ENCODE results near the gene NDUFS4. TPM values are rescaled to one million over a fixed set of nuclear protein-coding genes. Genes with fewer than 3 reads are reported as not detected.
"Not testable (repeated sequence)": the region's sequence is repeated elsewhere in the genome, so short reads cannot be mapped to it uniquely, and the experiment has no call there.

Gene NDUFS4
- total RNA-seq, 1 donor from 2014 or later: 117 TPM

DNA sequence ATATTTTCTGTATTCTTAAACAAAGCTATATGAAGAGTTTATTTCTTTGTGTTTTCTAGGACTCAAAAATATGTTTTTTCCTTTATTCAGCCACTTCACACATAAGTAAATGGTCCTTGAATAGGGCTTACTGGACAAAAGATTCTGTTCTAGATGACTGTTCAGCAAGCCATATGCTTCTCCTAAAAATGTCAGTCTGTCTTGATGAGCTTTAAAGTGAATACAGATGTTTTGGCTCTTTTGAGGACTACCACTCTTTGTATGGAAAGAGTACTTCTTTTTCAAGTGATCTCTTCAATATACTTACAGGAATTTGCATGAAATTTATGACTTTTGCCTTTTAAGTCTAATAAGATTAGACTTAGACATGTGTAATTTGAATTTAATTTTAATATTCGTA, 8.4 kb downstream of the NDUFS4 start:
- no peak for DNase-seq (ENCODE audit: low spot score)
- intact Hi-C loops (cut with DNase I): no loop called here

DNA sequence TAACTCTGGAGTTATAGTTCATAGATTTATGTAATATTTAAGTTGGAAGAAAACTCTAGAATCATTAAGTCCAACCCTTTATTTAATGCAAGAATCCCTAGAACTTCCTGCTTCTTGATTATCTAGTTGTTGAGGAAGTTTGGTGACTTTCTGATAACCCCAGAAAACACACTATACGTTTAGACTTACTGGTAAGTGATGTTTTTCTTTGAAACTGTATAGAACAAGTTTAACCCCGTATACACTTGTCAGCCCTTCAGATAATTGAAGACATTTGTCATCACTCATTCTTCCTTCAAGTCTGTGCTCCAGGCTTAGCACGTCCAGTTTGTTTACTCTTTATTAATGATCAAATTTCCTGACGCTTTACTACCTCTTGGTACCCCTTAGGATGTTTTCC, 9.0 kb downstream of the NDUFS4 start:
- no peak for DNase-seq (ENCODE audit: low spot score)
- intact Hi-C loops (cut with DNase I): no loop called here

- intact Hi-C loops (cut with DNase I): no loop called here
- no peak for DNase-seq (ENCODE audit: low spot score)
Measured at GRCh38 chr5:53571403-53571802, 11.0 kb downstream of the NDUFS4 start.

DNA sequence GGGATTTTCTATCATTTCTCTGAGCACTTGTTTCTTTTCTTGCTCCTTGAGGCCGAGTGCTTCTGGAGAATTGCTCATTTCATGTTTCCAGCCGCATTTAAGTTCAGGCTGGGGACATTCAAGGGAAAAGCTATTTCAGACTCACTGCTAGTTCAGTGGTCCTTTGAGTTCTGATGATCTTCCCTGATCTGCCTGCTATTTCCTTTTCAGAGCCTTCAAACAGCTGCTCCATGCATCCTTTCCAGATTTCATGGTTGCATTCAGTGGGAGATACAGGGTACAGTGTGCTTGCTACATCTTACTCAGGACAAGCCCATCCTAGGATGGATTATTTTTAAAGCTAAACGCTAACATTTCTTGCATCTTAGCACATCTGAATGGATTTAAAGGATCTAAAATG, 14.7 kb downstream of the NDUFS4 start:
- intact Hi-C loops (cut with DNase I): no loop called here
- no peak for DNase-seq (ENCODE audit: low spot score)

GRCh38 chr5:53575831-53576230, 15.4 kb downstream of the NDUFS4 start:
- DNase-seq (ENCODE audit: low spot score): no peak
- intact Hi-C loops (cut with DNase I): no loop called here

GRCh38 chr5:53576674-53577073, 16.2 kb downstream of the NDUFS4 start:
- intact Hi-C loops (cut with DNase I): no loop called here
- no peak for DNase-seq (ENCODE audit: low spot score)

DNA sequence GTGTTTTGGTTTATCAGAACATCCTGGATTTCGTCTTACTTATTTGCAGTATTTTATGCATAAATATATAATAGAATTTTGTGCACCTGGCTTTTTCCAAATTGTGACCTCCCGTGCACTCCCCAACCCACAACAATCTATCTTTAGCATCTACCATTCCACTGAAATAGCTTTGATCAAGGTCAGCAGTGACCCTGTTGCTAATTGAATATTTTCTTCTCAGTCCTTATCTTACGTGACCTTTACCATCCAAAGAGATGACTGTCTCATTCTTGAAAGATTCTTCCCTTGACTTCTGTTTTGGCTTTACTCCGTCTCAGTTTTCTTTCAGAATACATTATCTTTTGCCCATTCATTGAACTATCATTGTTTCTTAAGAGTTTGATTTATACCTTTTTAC, 18.4 kb downstream of the NDUFS4 start:
- intact Hi-C loops (cut with DNase I): no loop called here

DNA sequence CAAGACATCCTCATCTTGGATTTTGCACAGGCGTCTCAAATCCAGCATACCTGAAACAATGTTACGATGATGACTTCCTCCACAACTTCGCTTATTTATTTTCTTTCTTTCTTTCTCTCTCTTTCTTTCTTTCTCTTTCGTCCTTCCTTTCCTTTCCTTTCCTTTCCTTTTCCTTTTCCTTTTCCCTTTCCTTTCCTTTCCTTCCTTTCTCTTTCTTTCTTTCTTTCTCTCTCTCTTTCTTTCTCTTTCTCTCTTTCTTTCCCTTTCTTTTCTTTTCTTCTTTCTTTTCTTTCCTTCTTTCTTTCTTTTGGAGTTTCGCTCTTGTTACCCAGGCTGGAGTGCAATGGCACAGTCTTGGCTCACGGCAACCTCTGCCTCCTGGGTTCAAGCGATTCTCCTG, 20.1 kb downstream of the NDUFS4 start:
- DNase-seq (ENCODE audit: low spot score): no peak
- intact Hi-C loops (cut with DNase I): no loop called here

More for the DNA sequence above, 18.4 kb downstream of the NDUFS4 start:
- no peak for DNase-seq (ENCODE audit: low spot score)

- intact Hi-C loops (cut with DNase I): no loop called here
Measured at GRCh38 chr5:53582225-53582624, 21.8 kb downstream of the NDUFS4 start.

GRCh38 chr5:53590759-53591158, 30.3 kb downstream of the NDUFS4 start:
- no peak for DNase-seq (ENCODE audit: low spot score)
- intact Hi-C loops (cut with DNase I): no loop called here

More at GRCh38 chr5:53582225-53582624, 21.8 kb downstream of the NDUFS4 start:
- no peak for DNase-seq (ENCODE audit: low spot score)

GRCh38 chr5:53594419-53594818, 34.0 kb downstream of the NDUFS4 start:
- intact Hi-C loops (cut with DNase I): no loop called here
- DNase-seq (ENCODE audit: low spot score): no peak

GRCh38 chr5:53597894-53598293, 37.5 kb downstream of the NDUFS4 start:
- no peak for DNase-seq (ENCODE audit: low spot score)
- intact Hi-C loops (cut with DNase I): no loop called here

- intact Hi-C loops (cut with DNase I): no loop called here
- no peak for DNase-seq (ENCODE audit: low spot score)
Measured at GRCh38 chr5:53601570-53601969, 41.1 kb downstream of the NDUFS4 start.

DNA sequence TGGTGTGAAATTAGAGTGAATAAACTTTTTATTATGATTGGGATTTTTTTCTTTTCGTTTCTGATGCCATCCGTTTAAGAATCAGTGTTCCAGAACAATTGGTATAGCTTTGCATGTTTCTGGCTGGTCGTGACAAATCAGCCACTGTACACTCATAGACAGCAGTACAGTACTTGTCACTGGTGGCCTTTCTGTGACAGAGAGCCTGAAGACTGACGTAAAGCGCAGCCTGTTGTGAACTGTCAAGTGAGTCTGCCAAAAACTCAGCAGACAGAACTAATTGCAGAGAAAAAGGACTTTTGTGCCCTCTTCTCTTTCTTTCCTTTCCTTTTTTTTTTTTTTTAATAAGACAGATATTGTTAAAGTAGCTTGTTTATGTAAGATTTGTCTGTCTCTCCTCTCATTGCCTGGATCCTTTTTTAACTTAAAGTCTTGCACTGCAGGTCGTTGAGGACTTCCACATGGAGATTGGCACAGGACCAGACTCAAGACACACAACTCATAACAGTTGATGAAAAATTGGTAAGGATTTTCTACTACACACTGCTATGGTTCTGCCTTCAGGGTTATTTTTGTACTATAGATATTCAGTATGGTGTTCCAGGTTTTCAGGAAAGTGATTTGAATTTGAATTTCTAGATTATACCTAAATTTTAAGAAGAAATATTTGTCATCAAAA, 42.7 kb downstream of the NDUFS4 start:
- intact Hi-C loops (cut with DNase I): no loop called here
- no peak for DNase-seq (ENCODE audit: low spot score)

DNA sequence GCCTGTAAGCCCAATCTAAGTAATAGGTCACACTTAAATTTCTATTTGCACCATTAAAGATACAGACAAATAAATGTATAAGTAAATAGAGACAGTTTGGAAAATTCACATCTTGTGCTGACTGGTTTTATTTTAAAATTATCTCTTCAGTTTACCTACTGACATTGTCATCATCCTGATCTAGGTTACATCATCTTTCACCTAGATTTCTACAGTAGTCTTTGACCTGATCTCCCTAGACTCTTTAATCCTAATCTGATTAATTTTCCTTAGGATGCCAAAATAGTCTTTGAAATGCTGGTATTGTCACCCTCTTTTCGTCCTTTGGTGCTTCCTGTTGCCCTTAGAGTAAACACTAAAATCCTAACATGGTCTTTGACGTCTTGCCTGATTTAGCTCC, 43.9 kb downstream of the NDUFS4 start:
- no peak for DNase-seq (ENCODE audit: low spot score)
- intact Hi-C loops (cut with DNase I): no loop called here

DNA sequence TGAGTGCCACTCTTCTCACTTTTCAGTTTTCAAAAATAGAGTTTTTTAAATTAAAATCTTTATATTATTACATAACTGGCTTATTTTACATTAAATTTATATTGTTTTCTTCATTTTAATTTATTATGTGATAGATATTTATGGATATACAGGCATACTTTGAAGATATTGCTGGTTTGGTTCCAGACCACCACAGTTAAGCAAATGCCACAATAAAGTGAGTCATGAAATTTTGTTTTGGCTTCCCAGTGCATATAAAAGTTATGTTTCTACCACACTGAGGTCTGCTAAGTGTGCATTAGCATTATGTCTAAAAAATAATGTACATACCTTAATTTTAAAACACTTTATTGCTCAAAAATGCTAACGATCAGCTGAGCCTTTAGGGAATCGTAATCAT, 47.4 kb downstream of the NDUFS4 start:
- DNase-seq (ENCODE audit: low spot score): no peak
- intact Hi-C loops (cut with DNase I): no loop called here

DNA sequence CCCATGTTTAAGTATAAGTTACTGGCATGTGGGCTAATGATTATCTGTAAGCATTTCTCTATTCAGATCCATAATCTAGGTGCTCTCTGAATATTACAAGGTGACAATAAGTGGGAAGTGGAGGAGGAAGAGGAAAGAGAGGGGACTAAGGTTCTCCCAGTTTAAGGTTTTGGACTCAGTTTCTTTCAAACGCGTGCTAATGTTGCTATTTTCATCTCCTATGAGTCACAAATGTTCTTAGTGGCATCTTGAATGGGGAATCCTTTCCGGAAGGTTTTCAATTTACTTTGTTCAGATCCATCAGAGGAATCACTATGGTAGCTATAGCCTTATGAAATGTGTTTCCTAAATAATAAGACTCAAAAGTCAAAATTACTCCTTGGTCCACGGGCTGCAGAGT, 48.5 kb downstream of the NDUFS4 start:
- intact Hi-C loops (cut with DNase I); DNase-seq (ENCODE audit: low spot score): not testable (repeated sequence)

GRCh38 chr5:53613061-53613460, 52.6 kb downstream of the NDUFS4 start:
- intact Hi-C loops (cut with DNase I): no loop called here
- DNase-seq (ENCODE audit: low spot score): no peak

GRCh38 chr5:53613536-53613935, 53.1 kb downstream of the NDUFS4 start:
- intact Hi-C loops (cut with DNase I): no loop called here

DNA sequence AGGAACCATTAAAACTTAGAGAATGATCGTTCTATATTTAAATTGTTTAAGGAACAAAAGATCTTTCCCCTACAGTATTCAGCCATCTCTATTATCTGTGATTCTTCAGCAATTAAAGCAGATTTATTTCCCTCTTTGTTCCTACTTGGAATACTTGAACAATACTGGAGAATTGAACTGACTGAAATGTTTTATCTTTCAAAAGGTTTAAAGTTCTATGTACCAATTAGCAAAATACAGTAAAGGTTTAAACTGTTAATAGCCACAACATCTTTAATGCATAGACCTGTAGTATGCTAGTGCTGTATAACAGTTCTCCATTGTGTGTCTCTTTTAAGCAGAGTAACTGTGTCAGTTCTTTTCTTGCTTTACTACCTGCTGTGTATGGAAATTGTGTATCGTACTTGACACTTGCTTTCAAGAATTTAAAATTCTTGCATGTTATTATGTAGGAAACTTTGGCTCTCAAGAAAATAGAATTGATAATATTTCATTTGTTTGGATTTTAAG, 54.0 kb downstream of the NDUFS4 start:
- DNase-seq (ENCODE audit: low spot score): no peak
- intact Hi-C loops (cut with DNase I): no loop called here

More at GRCh38 chr5:53613536-53613935, 53.1 kb downstream of the NDUFS4 start:
- no peak for DNase-seq (ENCODE audit: low spot score)

GRCh38 chr5:53616939-53617549, 56.6 kb downstream of the NDUFS4 start:
- DNase-seq (ENCODE audit: low spot score): no peak
- intact Hi-C loops (cut with DNase I): no loop called here
